Adrenal gland (tissue), 12 donors: ENCODE results near the gene IL1A. TPM values are rescaled to one million over a fixed set of nuclear protein-coding genes. Genes with fewer than 3 reads are reported as not detected.

Experiments
- DNase-seq, 7 donors: peaks; one replicate each; pipeline ENCODE4 v3.0.0-alpha.2; 2019 to 2020
- H3K27ac ChIP-seq, 5 donors: fragments of 200-600 bp; sonication (generic) in 4 of 5; 1 replicate in 3 of 5; 2 replicates in 2 of 5; pipeline versions ENCODE4 v1.5.1 to v1.8.0; 2016 to 2020; ENCODE audit warnings: mild to moderate bottlenecking in 1 of 5
- H3K27me3 ChIP-seq: fragments of 200-600 bp; 2 replicates; pipeline ENCODE4 v1.8.0; 2021
- H3K36me3 ChIP-seq, 2 donors: fragments of 200-600 bp; replicated peaks in 1 of 2; 1 replicate in 1 of 2; 2 replicates in 1 of 2; pipeline versions ENCODE4 v1.5.1 to v1.8.0; 2018 to 2022
- H3K4me1 ChIP-seq, 2 donors: fragments of 200-600 bp; replicated peaks in 1 of 2; 1 replicate in 1 of 2; 2 replicates in 1 of 2; pipeline versions ENCODE4 v1.5.1 to v1.8.0; 2018 to 2021
- H3K4me3 ChIP-seq, 4 donors: fragments of 200-600 bp; sonication (generic) in 3 of 4; one replicate each; pipeline ENCODE4 v1.5.1; 2016 to 2018
- H3K9me3 ChIP-seq, 3 donors: fragments of 200-600 bp; sonication (generic) in 1 of 3; replicated peaks in 1 of 3; 1 replicate in 2 of 3; 2 replicates in 1 of 3; pipeline versions ENCODE4 v1.5.1 to v1.8.0; 2016 to 2021
- POLR2A ChIP-seq, 2 donors: fragments of 450-650 bp; IDR thresholded peaks; one replicate each; pipeline ENCODE4 v1.6.1; 2017; ENCODE audit warnings: antibody characterized with exemption in 2 of 2, mild to moderate bottlenecking in 2 of 2, moderate library complexity in 1 of 2
- WGBS, 4 donors: extraction: QIAGEN DNeasy Blood & Tissue Kit in 2 of 4; methylation state at CpG; one replicate each; pipeline versions ENCODE4 v1.1.5 to v1.1.7; 2013 to 2017; 5-methylcytosine and 5-hydroxymethylcytosine counted together
- intact Hi-C, 2 donors: fragments of 100-400 bp; cut with DNase I; formaldehyde crosslinking; loops; one replicate each; pipeline versions ENCODE4 v1.14.1 to v1.15.0; 2022 to 2023
- polyA plus RNA-seq, 3 donors: library from polyadenylated mRNA; stranded (reverse); fragments of 200-250 nt in 2 of 3; fragments of 350-450 nt in 1 of 3; fragmentation: Illumina TruSeq in 1 of 3; extraction: RNeasy Lipid Tissue Mini Kit (QIAGEN cat#74804) in 1 of 3; gene quantifications; one replicate each; pipeline ENCODE4 v1.2.3, GENCODE V29; 2013 to 2014
- total RNA-seq, 9 donors: library from RNA; depleted of rRNA in 4 of 9; stranded (reverse); fragments of >200 nt in 4 of 9; fragments of 120-200 nt in 1 of 9; fragmentation: NEBNext Ultra II Directional in 1 of 9; extraction: Animal tissue kit (Norgen Biotek cat#: 25700) in 1 of 9; gene quantifications; one replicate each; pipeline versions ENCODE4 v1.1.0 to v1.2.4, GENCODE V29; 2013 to 2023
- TF ChIP-seq, protein P1 (sequence below), 6 experiments: fragments of 450-650 bp in 4 of 6; fragments of 200-600 bp in 2 of 6; sonication (generic) in 1 of 6; IDR thresholded peaks; 1 replicate in 5 of 6; 2 replicates in 1 of 6; pipeline versions ENCODE4 v1.5.1 to v1.8.0; 2016 to 2021; ENCODE audit warnings: antibody characterized with exemption in 6 of 6, mild to moderate bottlenecking in 2 of 6, moderate library complexity in 1 of 6
- donor health status: healthy with polysubstance abuse.
- donor health status: Bipolar disorder and iron deficiency.
- donor health status: DM: yes; HTN: yes; CAD: no.
- donor health status: DM: no; HTN: no; CAD: no.
- donor health status: DM: no; HTN: no; CAD: no.
- donor health status: DM: yes; HTN: yes; CAD: no.

The IL1A gene
- total and polyA plus RNA-seq, 12 donors, result 0.07 to 0.67 (median 0.18) TPM; not detected in 9

DNA sequence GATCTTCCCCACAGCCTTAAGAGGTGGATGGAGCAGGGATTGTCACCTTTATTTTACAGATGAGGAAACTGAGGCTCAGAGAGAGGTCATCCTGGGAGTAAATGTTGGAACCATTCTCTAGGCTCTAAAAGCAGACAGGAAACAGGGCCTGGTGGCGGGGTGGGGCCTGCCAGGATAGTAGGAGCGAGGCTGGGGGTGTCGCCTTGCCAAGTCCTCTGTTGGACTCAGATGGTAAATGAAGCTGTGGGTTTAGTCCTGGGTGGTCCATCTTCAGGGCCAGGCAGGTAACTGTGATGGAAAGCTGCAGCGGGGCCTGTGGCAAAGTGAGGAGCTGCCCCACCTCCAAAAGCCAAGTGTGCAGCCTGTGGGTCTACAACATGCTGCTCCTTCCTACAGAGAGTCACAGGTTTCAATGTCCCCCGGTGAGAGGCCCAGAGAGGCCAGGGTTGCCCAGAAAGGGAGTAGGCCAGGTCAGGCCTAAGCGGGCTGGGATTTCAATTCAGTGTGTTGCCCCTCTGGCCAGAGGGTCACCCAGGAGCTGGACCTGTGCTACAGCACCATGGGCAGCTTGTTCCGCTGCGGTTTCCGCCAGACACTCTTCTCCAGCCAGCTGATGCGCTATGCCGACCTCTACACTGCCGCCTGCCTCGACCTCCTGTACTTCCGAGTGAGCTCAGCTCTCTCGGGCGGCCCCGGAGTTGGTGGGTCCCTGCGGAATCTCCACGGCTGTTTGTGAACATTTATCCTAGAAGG is 56.8 kb downstream of the IL1A start:
- H3K27ac ChIP-seq, result no peak overlapping the region
- 75 to 89% (median 81%) methylated on average over 12 to 19 of the region's 19 CpGs for WGBS, 4 donors
- intact Hi-C loops, result loop anchor here (2.0 to 10.0 kb wide), 4 partner anchors 35 to 127 kb away; no protein-coding TSS in a partner anchor
- H3K4me3 ChIP-seq, result no peak overlapping the region
- peaks cover 0 to 4% of the 10 kb centered on the region in 2 donors for H3K4me1 ChIP-seq
- DNase-seq, result peak in 1 of 7 donors; percentile 48
- no peaks in the 10 kb centered on the region for H3K9me3 ChIP-seq
- H3K36me3 ChIP-seq, result no peaks in the 10 kb centered on the region
- TF ChIP-seq, protein P1, sequence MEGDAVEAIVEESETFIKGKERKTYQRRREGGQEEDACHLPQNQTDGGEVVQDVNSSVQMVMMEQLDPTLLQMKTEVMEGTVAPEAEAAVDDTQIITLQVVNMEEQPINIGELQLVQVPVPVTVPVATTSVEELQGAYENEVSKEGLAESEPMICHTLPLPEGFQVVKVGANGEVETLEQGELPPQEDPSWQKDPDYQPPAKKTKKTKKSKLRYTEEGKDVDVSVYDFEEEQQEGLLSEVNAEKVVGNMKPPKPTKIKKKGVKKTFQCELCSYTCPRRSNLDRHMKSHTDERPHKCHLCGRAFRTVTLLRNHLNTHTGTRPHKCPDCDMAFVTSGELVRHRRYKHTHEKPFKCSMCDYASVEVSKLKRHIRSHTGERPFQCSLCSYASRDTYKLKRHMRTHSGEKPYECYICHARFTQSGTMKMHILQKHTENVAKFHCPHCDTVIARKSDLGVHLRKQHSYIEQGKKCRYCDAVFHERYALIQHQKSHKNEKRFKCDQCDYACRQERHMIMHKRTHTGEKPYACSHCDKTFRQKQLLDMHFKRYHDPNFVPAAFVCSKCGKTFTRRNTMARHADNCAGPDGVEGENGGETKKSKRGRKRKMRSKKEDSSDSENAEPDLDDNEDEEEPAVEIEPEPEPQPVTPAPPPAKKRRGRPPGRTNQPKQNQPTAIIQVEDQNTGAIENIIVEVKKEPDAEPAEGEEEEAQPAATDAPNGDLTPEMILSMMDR (IDR thresholded peaks at IDR 0.05), result no peak
- no peak for TF ChIP-seq POLR2A (IDR thresholded peaks at IDR 0.05)
- H3K27me3 ChIP-seq, result no peaks in the 10 kb centered on the region

DNA sequence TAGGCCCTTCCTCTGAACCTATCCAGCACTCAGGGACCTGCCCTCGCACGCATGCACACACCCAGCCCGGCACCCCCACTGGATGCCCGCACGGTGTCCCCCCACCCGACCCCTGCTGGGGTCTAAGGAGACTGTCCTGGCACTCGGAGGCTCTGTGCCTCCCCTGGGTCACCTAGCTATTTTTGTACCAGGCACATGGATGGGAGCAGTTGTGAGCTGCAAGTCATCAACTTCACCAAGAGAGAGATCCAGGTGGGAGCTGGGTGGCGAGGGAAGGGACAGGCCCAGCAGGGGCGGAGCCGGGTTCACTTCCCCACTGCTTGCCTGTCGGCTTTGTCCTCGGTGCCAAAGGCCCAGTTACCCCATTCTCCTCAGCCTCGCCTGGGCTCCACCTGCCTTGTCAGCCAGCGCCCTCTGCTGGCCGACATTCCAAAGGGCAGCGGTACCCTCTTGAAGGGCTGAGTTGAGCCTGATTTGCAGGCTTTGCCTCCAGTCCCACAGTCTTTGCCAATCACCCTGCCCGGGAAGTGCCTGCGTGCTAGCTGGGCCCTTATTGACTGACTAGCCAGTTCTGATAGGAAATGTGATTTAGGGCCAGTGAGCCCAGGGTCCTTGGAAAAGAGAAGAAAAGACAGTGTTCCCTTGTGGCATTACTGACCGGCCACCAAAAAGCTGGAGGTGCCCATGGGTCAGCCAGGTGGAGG is 57.7 kb downstream of the IL1A start:
- Histone ChIP-seq H3K9me3 (no peaks in the 10 kb centered on the region), H3K36me3 (no peaks in the 10 kb centered on the region), H3K27ac (no peak overlapping the region), H3K4me1 (peaks cover 0 to 4% of the 10 kb centered on the region in 2 donors), H3K4me3 (no peak overlapping the region), H3K27me3 (no peaks in the 10 kb centered on the region)
- peak; percentile 84 to 94 (median 90) for DNase-seq
- no peak for TF ChIP-seq POLR2A (IDR thresholded peaks at IDR 0.05)
- TF ChIP-seq, protein P1 (IDR thresholded peaks at IDR 0.05), result peak; percentile 94 to 98 (median 97)
- WGBS, 4 donors, result 24 to 37% (median 29%) methylated on average over 6 to 19 of the region's 19 CpGs
- intact Hi-C loops, result loop anchor here (2.0 to 10.0 kb wide), 4 partner anchors 34 to 126 kb away; no protein-coding TSS in a partner anchor

DNA sequence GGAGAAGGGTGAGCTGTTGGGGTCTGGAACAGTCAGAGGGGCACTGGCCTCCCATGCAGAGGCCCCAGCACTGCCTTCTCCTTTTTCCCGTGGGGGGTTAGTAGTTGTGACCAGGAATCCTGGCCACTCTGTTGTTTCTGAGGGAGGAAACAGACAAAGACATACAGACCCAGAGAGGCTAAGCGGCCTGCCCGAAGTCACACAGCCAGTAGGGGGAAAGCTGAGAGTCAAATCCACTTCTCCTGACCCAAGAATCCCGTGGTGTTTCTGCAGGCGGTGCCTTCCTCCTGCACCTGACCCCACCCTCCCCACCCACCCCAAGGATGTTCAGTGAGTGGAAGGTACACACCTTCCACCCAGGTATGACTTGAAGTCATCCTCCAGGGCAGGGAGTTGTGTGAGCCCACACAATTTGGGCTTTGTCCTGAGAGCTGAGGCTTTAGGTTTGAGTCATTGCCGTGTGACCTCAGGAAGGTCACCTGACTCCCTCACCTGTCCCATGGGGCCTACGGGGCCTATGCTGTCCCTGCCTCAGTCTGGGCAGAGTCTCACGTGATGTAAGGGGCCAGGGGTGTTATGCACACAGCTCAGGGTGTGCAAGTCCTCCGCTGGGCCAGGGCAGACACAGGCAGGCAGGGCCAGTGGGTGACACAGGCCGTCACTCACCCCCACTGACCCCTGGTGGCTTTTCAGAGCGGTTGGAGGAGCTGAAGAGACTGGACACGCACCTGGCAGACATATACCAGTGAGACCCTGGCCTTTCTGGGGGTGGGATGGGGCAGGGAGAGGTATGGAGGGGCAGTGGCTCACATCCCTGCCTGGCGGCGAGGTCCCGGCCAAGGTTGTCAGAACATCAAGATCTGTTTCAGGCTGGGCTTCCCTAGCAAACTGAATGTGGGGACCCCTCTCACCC is 58.5 kb downstream of the IL1A start:
- Histone ChIP-seq H3K9me3 (no peaks in the 10 kb centered on the region), H3K27ac (no peak overlapping the region), H3K4me1 (peaks cover 0 to 4% of the 10 kb centered on the region in 2 donors), H3K4me3 (no peak overlapping the region), H3K27me3 (no peaks in the 10 kb centered on the region), H3K36me3 (no peaks in the 10 kb centered on the region)
- WGBS, 4 donors, result 80 to 92% (median 83%) methylated on average over 4 to 15 of the region's 15 CpGs
- no peak for TF ChIP-seq POLR2A (IDR thresholded peaks at IDR 0.05)
- TF ChIP-seq, protein P1 (IDR thresholded peaks at IDR 0.05), result no peak
- intact Hi-C loops, result loop anchor here (2.0 to 10.0 kb wide), 4 partner anchors 34 to 125 kb away; no protein-coding TSS in a partner anchor
- peak in 1 of 7 donors; percentile 39 for DNase-seq
